Panc1 (cell line): ENCODE data around the gene GAMT. TPM values are rescaled to one million over a fixed set of nuclear protein-coding genes. Genes with fewer than 3 reads are reported as not detected.

Experiments used
- ATAC-seq: fragments of 200-7000 bp; cut with Tn5 transposase; 2 replicates; pipeline ENCODE4 v1.9.1; 2020; ENCODE audit warnings: mild to moderate bottlenecking, moderate library complexity
- BruUV-seq: library from RNA; stranded (reverse); fragments of 400-500 nt; replicated peaks from 2 replicates; lab custom pipeline; 2021; lab: Mats Ljungman, UMichigan
- CTCF ChIA-PET: fragments of 300-600 bp; sonication (Branson Sonifier 250); formaldehyde crosslinking; loops from one replicate; lab custom pipeline; 2022; ENCODE audit warnings: antibody characterized with exemption; lab: Charles Lee
- POLR2A ChIA-PET: fragments of 300-600 bp; sonication (Branson Sonifier 250); formaldehyde crosslinking; loops from one replicate; lab custom pipeline; 2022; ENCODE audit warnings: antibody characterized with exemption; lab: Charles Lee
- DNase-seq: peaks from one replicate; pipeline ENCODE4 v3.0.0-alpha.2; 2010; ENCODE audit warnings: low read depth, low spot score
- H3K27ac ChIP-seq: 2 replicates; pipeline ENCODE4 v1.5.1; 2011; ENCODE audit warnings: mild to moderate bottlenecking, low read length, inconsistent platforms
- H3K27me3 ChIP-seq: fragments of 200-500 bp; sonication (Bioruptor generic); 2 replicates; pipeline ENCODE4 v1.6.0; 2014; ENCODE audit warnings: low read length, inconsistent platforms; ENCODE audit not compliant: control insufficient read depth, insufficient read depth
- H3K36me3 ChIP-seq: fragments of 200-500 bp; sonication (Bioruptor generic); 2 replicates; pipeline ENCODE4 v1.5.1; 2014; ENCODE audit warnings: inconsistent platforms, mild to moderate bottlenecking, low read length, moderate library complexity; ENCODE audit not compliant: control insufficient read depth, insufficient read depth
- H3K4me1 ChIP-seq: 2 replicates; pipeline ENCODE4 v1.5.1; 2011; ENCODE audit warnings: inconsistent platforms, mild to moderate bottlenecking, low read length, moderate library complexity; ENCODE audit not compliant: control insufficient read depth, insufficient read depth
- H3K4me3 ChIP-seq, 2 experiments: 2 replicates each; pipeline ENCODE4 v1.5.1; 2011 to 2012; ENCODE audit warnings: low read depth in 2 of 2, low read length in 2 of 2, mild to moderate bottlenecking in 2 of 2, inconsistent platforms in 1 of 2, moderate library complexity in 1 of 2
- H3K9me3 ChIP-seq: fragments of 200-500 bp; sonication (Bioruptor generic); 2 replicates; pipeline ENCODE4 v1.5.1; 2014; ENCODE audit warnings: low read depth, mild to moderate bottlenecking, inconsistent platforms, low read length, moderate library complexity; ENCODE audit not compliant: control insufficient read depth, insufficient read depth
- CTCF ChIP-seq: fragments of 450-650 bp; IDR thresholded peaks from 2 replicates; pipeline ENCODE4 v1.5.1; 2017; ENCODE audit warnings: mild to moderate bottlenecking
- POLR2AphosphoS5 ChIP-seq: IDR thresholded peaks from 2 replicates; pipeline ENCODE4 v1.6.1; 2012; ENCODE audit warnings: mild to moderate bottlenecking, low read depth, low read length, moderate library complexity
- REST ChIP-seq, 2 experiments: IDR thresholded peaks; 2 replicates each; pipeline ENCODE4 v1.6.1; 2011 to 2012; ENCODE audit warnings: low read depth in 2 of 2, control low read depth in 1 of 2, low read length in 1 of 2, mild to moderate bottlenecking in 1 of 2, moderate library complexity in 1 of 2; ENCODE audit not compliant: insufficient read depth in 1 of 2
- SIN3A ChIP-seq: IDR thresholded peaks from 2 replicates; pipeline ENCODE4 v1.6.1; 2012; ENCODE audit warnings: low read depth, mild to moderate bottlenecking, low read length, moderate library complexity, borderline replicate concordance; ENCODE audit not compliant: insufficient read depth
- TCF7L2 ChIP-seq: IDR thresholded peaks from 2 replicates; pipeline ENCODE4 v1.6.1; 2011; ENCODE audit warnings: mild to moderate bottlenecking, low read depth, low read length, inconsistent platforms
- in situ Hi-C: cut with HindIII; loops from 2 replicates; pipeline ENCODE4 v1.10.0; 2016; ENCODE audit warnings: low sequenced_read_pairs, low pct_unique_long_range_greater_than_20kb
- intact Hi-C: fragments of 100-400 bp; cut with micrococcal nuclease; formaldehyde crosslinking; loops from one replicate; pipeline ENCODE4 v1.10.0; 2022; ENCODE audit not compliant: unreplicated experiment
- total RNA-seq: library from RNA; stranded (reverse); gene quantifications from one replicate; pipeline ENCODE4 v1.2.1, GENCODE V29; 2021; ENCODE audit not compliant: unreplicated experiment

GAMT gene
- total RNA-seq, 1 experiment from 2014 or later: 21.2 TPM

- intact Hi-C loops: no loop called here
- no peak for ATAC-seq
- no peaks in the 10 kb centered on the region for H3K27me3 ChIP-seq
- BruUV-seq: no TSS peak
- TF ChIP-seq CTCF (no peak), REST (IDR thresholded peaks at IDR 0.05; ENCODE audit: insufficient read depth in 1 of 2, low read depth in 2 of 2, low read length in 1 of 2) (no peak), POLR2AphosphoS5 (no peak), TCF7L2 (no peak), SIN3A (no peak)
- H3K4me1 ChIP-seq: no peaks in the 10 kb centered on the region
- H3K27ac ChIP-seq: no peak overlapping the region
- POLR2A ChIA-PET: no interaction called here
- in situ Hi-C loops: no loop called here
- DNase-seq: no peak
- H3K4me3 ChIP-seq: no peak overlapping the region
- H3K9me3 ChIP-seq: no peaks in the 10 kb centered on the region
- H3K36me3 ChIP-seq: no peaks in the 10 kb centered on the region; the same call in 1 of the 2 replicates
- CTCF ChIA-PET: no interaction called here
These were observed 37.2 kb downstream of the GAMT start for GRCh38 chr19:1364070-1364704.

- BruUV-seq: no TSS peak
- POLR2A ChIA-PET: no interaction called here
- CTCF ChIA-PET: no interaction called here
- no peak for ATAC-seq
- Histone ChIP-seq H3K27me3 (no peaks in the 10 kb centered on the region), H3K9me3 (no peaks in the 10 kb centered on the region), H3K27ac (no peak overlapping the region), H3K4me1 (no peaks in the 10 kb centered on the region), H3K4me3 (no peak overlapping the region), H3K36me3 (no peaks in the 10 kb centered on the region; the same call in 1 of the 2 replicates)
- intact Hi-C loops (no loop called here), in situ Hi-C loops (no loop called here)
- no peak for TF ChIP-seq CTCF
- no peak for TF ChIP-seq SIN3A
- no peak for TF ChIP-seq REST (IDR thresholded peaks at IDR 0.05; ENCODE audit: insufficient read depth in 1 of 2, low read depth in 2 of 2, low read length in 1 of 2)
- TF ChIP-seq TCF7L2: no peak
- no peak for TF ChIP-seq POLR2AphosphoS5
- no peak for DNase-seq
These were observed 37.7 kb downstream of the GAMT start for GRCh38 chr19:1363599-1363998.
